GM12878 (cell line): Measurements from ENCODE around the gene MED1. TPM values are rescaled to one million over a fixed set of nuclear protein-coding genes. Genes with fewer than 3 reads are reported as not detected.

ENCODE experiments used
- ATAC-seq: fragments of 200-7000 bp; cut with Tn5 transposase; 3 replicates; pipeline ENCODE4 v1.9.1; 2020; ENCODE audit warnings: mild to moderate bottlenecking, moderate library complexity
- BruUV-seq: library from RNA; stranded (reverse); fragments of 400-500 nt; replicated peaks from 2 replicates; lab custom pipeline; 2021; lab: Mats Ljungman, UMichigan
- CTCF ChIA-PET: fragments of 300-600 bp; sonication (Branson Sonifier 250); formaldehyde crosslinking; extraction: SDS; loops from one replicate; lab custom pipeline; 2021; ENCODE audit warnings: inconsistent platforms; lab: Yijun Ruan, JAX
- POLR2A ChIA-PET: fragments of 350-600 bp; formaldehyde crosslinking; extraction: SDS; loops from one replicate; lab custom pipeline; 2021; ENCODE audit warnings: inconsistent platforms; lab: Charles Lee
- RAD21 ChIA-PET: fragments of 300-600 bp; sonication (Branson Sonifier 250); formaldehyde crosslinking; loops from one replicate; lab custom pipeline; 2023; ENCODE audit warnings: antibody characterized with exemption; ENCODE audit not compliant: unreplicated experiment; lab: Charles Lee
- SMC1A ChIA-PET: fragments of 300-600 bp; sonication (Branson Sonifier 250); formaldehyde crosslinking; loops from one replicate; lab custom pipeline; 2023; ENCODE audit not compliant: unreplicated experiment, uncharacterized antibody; lab: Charles Lee
- DNase-seq: peaks from one replicate; pipeline ENCODE4 v3.0.0-alpha.2; 2011; ENCODE audit warnings: low read depth, low spot score
- FAIRE-seq: peaks from 3 replicates; lab custom pipeline; 2011; peaks lifted over from hg19 to GRCh38; lab: Jason Lieb, UNC
- H2AFZ ChIP-seq: 2 replicates; pipeline ENCODE4 v1.6.0; 2011; ENCODE audit warnings: low read depth, low read length, control low read depth; ENCODE audit not compliant: control insufficient read depth
- H3K27ac ChIP-seq: 2 replicates; pipeline ENCODE4 v1.5.1; 2011; ENCODE audit warnings: control low read depth; ENCODE audit not compliant: control insufficient read depth, insufficient read depth
- H3K27me3 ChIP-seq, 2 experiments: replicated peaks in 1 of 2; 2 replicates each; pipeline versions ENCODE4 v1.6.0 to v1.6.1; 2011; ENCODE audit warnings: low read length in 1 of 2; ENCODE audit not compliant: control insufficient read depth in 2 of 2, insufficient read depth in 2 of 2
- H3K36me3 ChIP-seq, 2 experiments: 2 replicates each; pipeline ENCODE4 v1.5.1; 2011; ENCODE audit warnings: low read length in 1 of 2; ENCODE audit not compliant: control insufficient read depth in 2 of 2, insufficient read depth in 2 of 2
- H3K4me1 ChIP-seq: 2 replicates; pipeline ENCODE4 v1.6.1; 2011; ENCODE audit warnings: mild to moderate bottlenecking, low read length, moderate library complexity, mixed read lengths; ENCODE audit not compliant: control insufficient read depth, insufficient read depth
- H3K4me2 ChIP-seq: 2 replicates; pipeline ENCODE4 v1.6.0; 2011; ENCODE audit warnings: control low read depth; ENCODE audit not compliant: control insufficient read depth, insufficient read depth
- H3K4me3 ChIP-seq: fragments of 200-600 bp; sonication (generic); 2 replicates; pipeline ENCODE4 v1.5.1; 2016
- H3K79me2 ChIP-seq: 2 replicates; pipeline ENCODE4 v1.6.0; 2011; ENCODE audit warnings: low read length; ENCODE audit not compliant: control insufficient read depth, insufficient read depth
- H3K9ac ChIP-seq: 2 replicates; pipeline ENCODE4 v1.8.0; 2011; ENCODE audit warnings: low read length, control low read depth, mixed read lengths; ENCODE audit not compliant: control insufficient read depth, insufficient read depth
- H3K9me3 ChIP-seq: replicated peaks from 3 replicates; pipeline ENCODE4 v1.5.1; 2011; ENCODE audit warnings: mild to moderate bottlenecking, low read length; ENCODE audit not compliant: control insufficient read depth, insufficient read depth
- H4K20me1 ChIP-seq: 2 replicates; pipeline ENCODE4 v1.6.0; 2011; ENCODE audit not compliant: control insufficient read depth, insufficient read depth
- KDM1A ChIP-seq: fragments of 200-600 bp; sonication (generic); IDR thresholded peaks from 2 replicates; pipeline ENCODE4 v1.6.1; 2016; ENCODE audit warnings: borderline replicate concordance
- NFYA ChIP-seq: IDR thresholded peaks from 2 replicates; pipeline ENCODE4 v1.6.1; 2011; ENCODE audit warnings: low read depth, mild to moderate bottlenecking, low read length, improper control_type of control experiment, borderline replicate concordance
- NFYB ChIP-seq: IDR thresholded peaks from 2 replicates; pipeline ENCODE4 v1.6.1; 2011; ENCODE audit warnings: low read depth, mild to moderate bottlenecking, low read length, improper control_type of control experiment, moderate library complexity; ENCODE audit not compliant: insufficient read depth
- NRF1 ChIP-seq: conservative IDR thresholded peaks from 2 replicates; pipeline ENCODE4 v1.6.1; 2011; ENCODE audit warnings: mild to moderate bottlenecking, low read depth, low read length, improper control_type of control experiment
- POLR2AphosphoS2 ChIP-seq: IDR thresholded peaks from 2 replicates; pipeline ENCODE4 v1.6.1; 2011; ENCODE audit warnings: low read depth, mild to moderate bottlenecking, low read length, improper control_type of control experiment, moderate library complexity
- POU2F2 ChIP-seq: IDR thresholded peaks from 3 replicates; pipeline ENCODE4 v1.6.1; 2011; ENCODE audit warnings: low read depth, mild to moderate bottlenecking, low read length, borderline replicate concordance
- SMAD1 ChIP-seq: fragments of 450-650 bp; IDR thresholded peaks from 2 replicates; pipeline ENCODE4 v1.6.1; 2018; ENCODE audit warnings: mild to moderate bottlenecking, low read depth; ENCODE audit not compliant: partially characterized antibody
- SUZ12 ChIP-seq: fragments of 200-600 bp; sonication (generic); IDR thresholded peaks from one replicate; pipeline ENCODE4 v1.6.1; 2018; ENCODE audit warnings: antibody characterized with exemption, mild to moderate bottlenecking; ENCODE audit not compliant: unreplicated experiment
- ZNF622 ChIP-seq: fragments of 450-650 bp; IDR thresholded peaks from 2 replicates; pipeline ENCODE4 v1.6.1; 2017; ENCODE audit warnings: mild to moderate bottlenecking, inconsistent platforms
- ZNF687 ChIP-seq: fragments of 450-650 bp; IDR thresholded peaks from 2 replicates; pipeline ENCODE4 v1.6.1; 2017; ENCODE audit warnings: mild to moderate bottlenecking, moderate library complexity
- WGBS: methylation state at CpG from one replicate; pipeline ENCODE4 v1.1.6; 2016; ENCODE audit warnings: low lambda C conversion rate; ENCODE audit not compliant: insufficient replicate concordance, insufficient coverage; ENCODE audit errors: missing lambda C conversion rate; 5-methylcytosine and 5-hydroxymethylcytosine counted together
- in situ Hi-C: fragments of 300-500 bp; cut with MboI; formaldehyde crosslinking; loops from 9 replicates; pipeline ENCODE4 v1.14.3; 2018; ENCODE audit warnings: mixed read lengths
- intact Hi-C: fragments of 100-400 bp; cut with micrococcal nuclease; formaldehyde crosslinking; loops from one replicate; pipeline ENCODE4 v1.14.2; 2022; ENCODE audit not compliant: unreplicated experiment
- polyA plus RNA-seq, 11 experiments: library from polyadenylated mRNA; depleted of rRNA in 4 of 11; unstranded in 6 of 11; stranded (reverse) in 5 of 11; fragments of >200 nt; fragmentation: Nextera tagmentation in 4 of 11; fragmentation: Illumina TruSeq in 1 of 11; extraction: Ambion mirVana in 4 of 11; extraction: Trizol in 1 of 11; gene quantifications; 1 replicate in 1 of 11; 2 replicates in 10 of 11; pipeline versions ENCODE4 v1.2.1 to v1.2.3, GENCODE V29; 2011 to 2016; ENCODE audit warnings: inconsistent platforms in 2 of 11, missing spikeins in 2 of 11, low read depth in 1 of 11
- total RNA-seq, 4 experiments: library from RNA; depleted of rRNA in 3 of 4; stranded (reverse); fragments of >200 nt in 3 of 4; fragmentation: Illumina TruSeq in 1 of 4; extraction: Trizol in 1 of 4; gene quantifications; 2 replicates each; pipeline versions ENCODE4 v1.2.1 to v1.2.3, GENCODE V29; 2013 to 2021

The MED1 gene
- total and polyA plus RNA-seq, 10 of the 15 experiments (the other 5 are each of a cell fraction or from before 2014, with no cell fraction given): 8.7 to 50.1 (median 30.1) TPM

- TF ChIP-seq ZNF687 (no peak), POU2F2 (no peak), NFYB (no peak), ZNF622 (no peak), NRF1 (no peak), NFYA (no peak)
These were observed 90.0 kb downstream of the MED1 start (continued) for GRCh38 chr17:39361064-39361463.

GRCh38 chr17:39360537-39360936 lies 90.5 kb downstream of the MED1 start:
- RAD21 ChIA-PET: no interaction called here
- in situ Hi-C loops (no loop called here), intact Hi-C loops (no loop called here)
- no peak overlapping the region for H3K4me3 ChIP-seq
- H3K27ac ChIP-seq: no peak overlapping the region
- 96% methylated on average over 3 of the region's 3 CpGs for WGBS
- H3K27me3 ChIP-seq: no peaks in the 10 kb centered on the region
- no peaks in the 10 kb centered on the region for H3K79me2 ChIP-seq
- no peak overlapping the region for H2AFZ ChIP-seq
- BruUV-seq: no TSS peak
- no peaks in the 10 kb centered on the region for H3K4me1 ChIP-seq
- ATAC-seq (no peak), FAIRE-seq (no peak), DNase-seq (no peak)
- H3K4me2 ChIP-seq: no peak overlapping the region
- no peaks in the 10 kb centered on the region for H3K9me3 ChIP-seq
- TF ChIP-seq SUZ12 (no peak), SMAD1 (no peak), POLR2AphosphoS2 (no peak), KDM1A (no peak)
- no peaks in the 10 kb centered on the region for H4K20me1 ChIP-seq
- POLR2A ChIA-PET: no interaction called here
- H3K9ac ChIP-seq: no peak overlapping the region
- CTCF ChIA-PET: no interaction called here
- no peaks in the 10 kb centered on the region for H3K36me3 ChIP-seq
- SMC1A ChIA-PET: interaction anchor here (0.7 kb wide), 1 partner anchor 116 kb away, joined by 3 read pairs; no protein-coding TSS in a partner anchor
